Thoracic aorta (tissue), 2 donors: ENCODE measurements around the gene CRAT. TPM values are rescaled to one million over a fixed set of nuclear protein-coding genes. Genes with fewer than 3 reads are reported as not detected.
"Not testable (repeated sequence)": the region's sequence is repeated elsewhere in the genome, so short reads cannot be mapped to it uniquely, and the experiment has no call there.

Source experiments
- ATAC-seq: fragments of 150-250 bp; one replicate; pipeline ENCODE4 v1.8.0; 2017; ENCODE audit warnings: low read depth; ENCODE audit not compliant: insufficient number of reproducible peaks, low FRiP score
- DNase-seq: peaks from one replicate; pipeline ENCODE4 v3.0.0-alpha.2; 2020; ENCODE audit warnings: low spot score
- H3K27ac ChIP-seq, 2 donors: fragments of 200-600 bp; sonication (generic); 1 replicate in 1 of 2; 2 replicates in 1 of 2; pipeline ENCODE4 v1.5.1; 2016; ENCODE audit warnings: mild to moderate bottlenecking in 2 of 2, moderate library complexity in 2 of 2
- H3K27me3 ChIP-seq: fragments of 200-600 bp; sonication (generic); replicated peaks from 2 replicates; pipeline ENCODE4 v1.6.0; 2016; ENCODE audit warnings: mild to moderate bottlenecking; ENCODE audit not compliant: insufficient read depth
- H3K36me3 ChIP-seq: fragments of 200-600 bp; sonication (generic); one replicate; pipeline ENCODE4 v1.5.1; 2016
- H3K4me1 ChIP-seq, 2 donors: fragments of 200-600 bp; sonication (generic); 1 replicate in 1 of 2; 2 replicates in 1 of 2; pipeline versions ENCODE4 v1.5.1 to v1.6.0; 2016; ENCODE audit warnings: low read depth in 2 of 2, mild to moderate bottlenecking in 1 of 2; ENCODE audit not compliant: control insufficient read depth in 1 of 2
- H3K4me3 ChIP-seq: fragments of 200-600 bp; sonication (generic); 2 replicates; pipeline ENCODE4 v1.5.1; 2016; ENCODE audit warnings: mild to moderate bottlenecking
- H3K9me3 ChIP-seq: fragments of 200-600 bp; sonication (generic); 2 replicates; pipeline ENCODE4 v1.5.1; 2016
- CTCF ChIP-seq: fragments of 200-600 bp; sonication (generic); IDR thresholded peaks from one replicate; pipeline ENCODE4 v1.5.1; 2019; ENCODE audit warnings: antibody characterized with exemption
- total RNA-seq, 2 donors: library from RNA; depleted of rRNA; stranded (reverse); fragments of >200 nt; gene quantifications; one replicate each; pipeline versions ENCODE4 v1.1.0 to v1.2.3, GENCODE V29; 2016

The CRAT gene
- total RNA-seq, 2 donors from 2014 or later, result 57.8 to 102 TPM

- DNase-seq (no peak), ATAC-seq (no peak)
- Histone ChIP-seq H3K4me1 (peaks cover 16 to 23% of the 10 kb centered on the region in 2 donors), H3K36me3 (no peaks in the 10 kb centered on the region), H3K9me3 (no peaks in the 10 kb centered on the region), H3K27me3 (no peaks in the 10 kb centered on the region), H3K27ac (no peak overlapping the region), H3K4me3 (no peak overlapping the region)
- TF ChIP-seq CTCF, result no peak
Measured at GRCh38 chr9:129113645-129114304, 3.2 kb upstream of the CRAT start.

GRCh38 chr9:129112526-129112925, 1.9 kb upstream of the CRAT start:
- Histone ChIP-seq H3K4me1 (peaks cover 16 to 28% of the 10 kb centered on the region in 2 donors), H3K4me3 (peak overlapping the region; percentile 98)
- ATAC-seq, DNase-seq, H3K36me3 ChIP-seq, H3K27ac ChIP-seq, H3K27me3 ChIP-seq, H3K9me3 ChIP-seq: not testable (repeated sequence)

GRCh38 chr9:129111528-129112151, 1.0 kb upstream of the CRAT start:
- Histone ChIP-seq H3K36me3 (peaks cover 9% of the 10 kb centered on the region), H3K4me3 (peak overlapping the region; percentile 98), H3K4me1 (peaks cover 16 to 28% of the 10 kb centered on the region in 2 donors), H3K27me3 (no peaks in the 10 kb centered on the region), H3K9me3 (no peaks in the 10 kb centered on the region), H3K27ac (peak overlapping the region; percentile 83 to 97)
- no peak for DNase-seq
- no peak for ATAC-seq
- TF ChIP-seq CTCF, result no peak

- no peaks in the 10 kb centered on the region for H3K27me3 ChIP-seq
- no peak for ATAC-seq
- peaks cover 14% of the 10 kb centered on the region for H3K36me3 ChIP-seq
- peak overlapping the region; percentile 83 for H3K27ac ChIP-seq
- TF ChIP-seq CTCF, result no peak
- peaks cover 16 to 28% of the 10 kb centered on the region in 2 donors for H3K4me1 ChIP-seq
- no peaks in the 10 kb centered on the region for H3K9me3 ChIP-seq
- H3K4me3 ChIP-seq, result peak overlapping the region; percentile 98
- no peak for DNase-seq
Measured at GRCh38 chr9:129109952-129110739, 447 bp downstream of the CRAT start.

- Histone ChIP-seq H3K4me3 (peak overlapping the region; percentile 98), H3K4me1 (peaks cover 16 to 28% of the 10 kb centered on the region in 2 donors), H3K27me3 (no peaks in the 10 kb centered on the region), H3K9me3 (no peaks in the 10 kb centered on the region), H3K36me3 (peaks cover 14% of the 10 kb centered on the region), H3K27ac (no peak overlapping the region)
- TF ChIP-seq CTCF, result no peak
- ATAC-seq (no peak), DNase-seq (no peak)
Measured at GRCh38 chr9:129109537-129109903, 1.1 kb downstream of the CRAT start.
